Prostate gland (tissue), 2 donors: ENCODE data around the gene CFAP100.

ENCODE experiments used
- POLR2A ChIP-seq: fragments of 450-650 bp; IDR thresholded peaks from one replicate; pipeline ENCODE4 v1.6.1; 2016; ENCODE audit warnings: antibody characterized with exemption, mild to moderate bottlenecking
- TF ChIP-seq, protein P1 (sequence below), 4 experiments: fragments of 200-600 bp in 2 of 4; fragments of 450-650 bp in 2 of 4; sonication (generic) in 2 of 4; IDR thresholded peaks; 1 replicate in 3 of 4; 2 replicates in 1 of 4; pipeline ENCODE4 v1.5.1; 2016 to 2019; ENCODE audit warnings: antibody characterized with exemption in 4 of 4, mild to moderate bottlenecking in 2 of 4, moderate library complexity in 2 of 4

DNA sequence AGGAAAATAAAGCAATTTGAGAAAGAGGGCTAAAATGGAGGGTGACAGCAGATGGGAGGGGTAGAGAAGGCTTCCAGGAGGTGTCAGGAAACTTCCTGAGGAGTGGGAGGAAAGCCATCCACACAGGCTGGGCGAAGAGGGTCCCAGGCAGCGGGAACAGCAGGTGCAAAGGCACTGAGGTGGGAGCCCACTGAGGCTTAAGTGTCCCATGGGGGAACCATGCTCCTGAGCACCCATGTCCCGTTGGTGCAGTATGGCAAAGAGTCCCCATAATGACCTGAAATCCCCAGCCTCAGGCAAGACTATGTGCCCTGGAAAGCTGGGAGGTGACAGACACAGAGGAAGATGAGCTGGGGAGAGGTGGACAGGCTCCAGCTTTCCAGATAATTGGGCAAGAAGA lies 30.0 kb downstream of the CFAP100 start:
- no peak for TF ChIP-seq POLR2A
- TF ChIP-seq, protein P1, sequence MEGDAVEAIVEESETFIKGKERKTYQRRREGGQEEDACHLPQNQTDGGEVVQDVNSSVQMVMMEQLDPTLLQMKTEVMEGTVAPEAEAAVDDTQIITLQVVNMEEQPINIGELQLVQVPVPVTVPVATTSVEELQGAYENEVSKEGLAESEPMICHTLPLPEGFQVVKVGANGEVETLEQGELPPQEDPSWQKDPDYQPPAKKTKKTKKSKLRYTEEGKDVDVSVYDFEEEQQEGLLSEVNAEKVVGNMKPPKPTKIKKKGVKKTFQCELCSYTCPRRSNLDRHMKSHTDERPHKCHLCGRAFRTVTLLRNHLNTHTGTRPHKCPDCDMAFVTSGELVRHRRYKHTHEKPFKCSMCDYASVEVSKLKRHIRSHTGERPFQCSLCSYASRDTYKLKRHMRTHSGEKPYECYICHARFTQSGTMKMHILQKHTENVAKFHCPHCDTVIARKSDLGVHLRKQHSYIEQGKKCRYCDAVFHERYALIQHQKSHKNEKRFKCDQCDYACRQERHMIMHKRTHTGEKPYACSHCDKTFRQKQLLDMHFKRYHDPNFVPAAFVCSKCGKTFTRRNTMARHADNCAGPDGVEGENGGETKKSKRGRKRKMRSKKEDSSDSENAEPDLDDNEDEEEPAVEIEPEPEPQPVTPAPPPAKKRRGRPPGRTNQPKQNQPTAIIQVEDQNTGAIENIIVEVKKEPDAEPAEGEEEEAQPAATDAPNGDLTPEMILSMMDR (IDR thresholded peaks at IDR 0.05), result no peak
